Stimulated activated CD4-positive, alpha-beta T cell treated with anti-CD3 and anti-CD28 coated beads, Interleukin-4, amount 100 ng/mL, for 24 hours (primary cell): Measurements from ENCODE around the gene DCLK3.

Source experiments
- DNase-seq: peaks from one replicate; pipeline ENCODE4 v3.0.0-alpha.2; 2020

Gene DCLK3

GRCh38 chr3:36762918-36763849 is 1.2 kb downstream of the DCLK3 start:
- no peak for DNase-seq

GRCh38 chr3:36761779-36762178 is 2.6 kb downstream of the DCLK3 start:
- no peak for DNase-seq

- DNase-seq, result no peak
Measured at GRCh38 chr3:36756269-36756668, 8.1 kb downstream of the DCLK3 start.

GRCh38 chr3:36751326-36751725 is 13.0 kb downstream of the DCLK3 start:
- DNase-seq, result no peak

GRCh38 chr3:36750737-36751136 is 13.6 kb downstream of the DCLK3 start:
- no peak for DNase-seq

GRCh38 chr3:36744763-36745162 is 19.6 kb downstream of the DCLK3 start:
- DNase-seq, result no peak

GRCh38 chr3:36743826-36744225 is 20.5 kb downstream of the DCLK3 start:
- no peak for DNase-seq

- no peak for DNase-seq
Measured at GRCh38 chr3:36741285-36741684, 23.1 kb downstream of the DCLK3 start.

- no peak for DNase-seq
Measured at GRCh38 chr3:36740787-36741186, 23.6 kb downstream of the DCLK3 start.

GRCh38 chr3:36738702-36739101 is 25.7 kb downstream of the DCLK3 start:
- DNase-seq, result no peak

GRCh38 chr3:36736301-36736700 is 28.1 kb downstream of the DCLK3 start:
- DNase-seq, result no peak

- no peak for DNase-seq
Measured at GRCh38 chr3:36734742-36735141, 29.6 kb downstream of the DCLK3 start.

- no peak for DNase-seq
Measured at GRCh38 chr3:36733723-36734122, 30.6 kb downstream of the DCLK3 start.

GRCh38 chr3:36733162-36733696 is 31.1 kb downstream of the DCLK3 start:
- DNase-seq, result no peak

- no peak for DNase-seq
Measured at GRCh38 chr3:36730966-36731365, 33.4 kb downstream of the DCLK3 start.

GRCh38 chr3:36729204-36730056 is 34.9 kb downstream of the DCLK3 start:
- DNase-seq, result no peak

GRCh38 chr3:36714343-36715086 is 49.8 kb downstream of the DCLK3 start:
- no peak for DNase-seq

- no peak for DNase-seq
Measured at GRCh38 chr3:36713904-36714303, 50.4 kb downstream of the DCLK3 start.

- no peak for DNase-seq
Measured at GRCh38 chr3:36710606-36711005, 53.7 kb downstream of the DCLK3 start.

GRCh38 chr3:36709826-36710365 is 54.5 kb downstream of the DCLK3 start:
- no peak for DNase-seq

GRCh38 chr3:36709281-36709680 is 55.1 kb downstream of the DCLK3 start:
- DNase-seq, result no peak

GRCh38 chr3:36707623-36708409 is 56.5 kb downstream of the DCLK3 start:
- DNase-seq, result no peak
